Endothelial cell of umbilical vein (primary cell): ENCODE results near the gene BABAM2. TPM values are rescaled to one million over a fixed set of nuclear protein-coding genes. Genes with fewer than 3 reads are reported as not detected.

Source experiments
- BruUV-seq: library from RNA; stranded (reverse); fragments of 400-500 nt; replicated peaks from 2 replicates; lab custom pipeline; 2021; lab: Mats Ljungman, UMichigan
- CTCF ChIA-PET: fragments of 300-600, 350-600 bp; sonication (Branson Sonifier 250); formaldehyde crosslinking; loops from one replicate; lab custom pipeline; 2021; ENCODE audit warnings: antibody characterized with exemption, inconsistent platforms; lab: Charles Lee
- POLR2A ChIA-PET: fragments of 300-600, 350-600 bp; sonication (Branson Sonifier 250); formaldehyde crosslinking; loops from one replicate; lab custom pipeline; 2021; ENCODE audit warnings: antibody characterized with exemption, inconsistent platforms; lab: Charles Lee
- DNase-seq: peaks from one replicate; pipeline ENCODE4 v3.0.0-alpha.2; 2011; ENCODE audit warnings: low read depth, low spot score
- FAIRE-seq: peaks from 2 replicates; lab custom pipeline; 2011; peaks lifted over from hg19 to GRCh38; lab: Jason Lieb, UNC
- H2AFZ ChIP-seq: 2 replicates; pipeline ENCODE4 v1.6.0; 2012; ENCODE audit warnings: low read depth, low read length, control low read depth, inconsistent platforms
- H3K27ac ChIP-seq: 2 replicates; pipeline ENCODE4 v1.5.1; 2011; ENCODE audit warnings: low read depth, mild to moderate bottlenecking, control low read depth, low read length, moderate library complexity; ENCODE audit not compliant: insufficient read depth
- H3K27me3 ChIP-seq, 2 experiments: 2 replicates each; pipeline versions ENCODE4 v1.6.0 to v1.6.1; 2011; ENCODE audit warnings: low read length in 2 of 2, mixed read lengths in 1 of 2; ENCODE audit not compliant: control insufficient read depth in 2 of 2, insufficient read depth in 2 of 2
- H3K36me3 ChIP-seq, 2 experiments: 2 replicates in 1 of 2; 3 replicates in 1 of 2; pipeline ENCODE4 v1.5.1; 2011; ENCODE audit warnings: low read length in 2 of 2, mild to moderate bottlenecking in 1 of 2, moderate library complexity in 1 of 2; ENCODE audit not compliant: control insufficient read depth in 2 of 2, insufficient read depth in 2 of 2; ENCODE audit errors: extremely low read depth in 1 of 2
- H3K4me1 ChIP-seq: 3 replicates; pipeline ENCODE4 v1.5.1; 2011; ENCODE audit warnings: mild to moderate bottlenecking, low read length; ENCODE audit not compliant: control insufficient read depth, insufficient read depth; ENCODE audit errors: extremely low read depth
- H3K4me2 ChIP-seq: 2 replicates; pipeline ENCODE4 v1.6.1; 2011; ENCODE audit warnings: low read length, control low read depth, mixed read lengths; ENCODE audit not compliant: insufficient read depth
- H3K4me3 ChIP-seq, 3 experiments: fragments of 200-600 bp in 1 of 3; sonication (generic), shearing (Covaris generic) in 1 of 3; replicated peaks in 1 of 3; 2 replicates each; pipeline ENCODE4 v1.5.1; 2011 to 2016; ENCODE audit warnings: control low read depth in 3 of 3, low read length in 3 of 3, mild to moderate bottlenecking in 2 of 3, inconsistent platforms in 1 of 3, low read depth in 1 of 3, moderate library complexity in 1 of 3; ENCODE audit not compliant: insufficient read depth in 1 of 3
- H3K79me2 ChIP-seq: 2 replicates; pipeline ENCODE4 v1.6.0; 2012; ENCODE audit warnings: low read length, inconsistent platforms; ENCODE audit not compliant: control insufficient read depth, insufficient read depth
- H3K9ac ChIP-seq: replicated peaks from 2 replicates; pipeline ENCODE3; 2011; ENCODE audit warnings: low read length, control low read depth; ENCODE audit not compliant: insufficient read depth; ENCODE audit errors: extremely low read depth
- H3K9me1 ChIP-seq: replicated peaks from 3 replicates; pipeline ENCODE4 v1.6.0; 2011; ENCODE audit warnings: mild to moderate bottlenecking, low read length; ENCODE audit not compliant: control insufficient read depth, insufficient read depth; ENCODE audit errors: extremely low read depth
- H3K9me3 ChIP-seq: replicated peaks from 2 replicates; pipeline ENCODE4 v1.5.1; 2012; ENCODE audit warnings: low read length, inconsistent platforms; ENCODE audit not compliant: control insufficient read depth, insufficient read depth
- H4K20me1 ChIP-seq: replicated peaks from 2 replicates; pipeline ENCODE3; 2011; ENCODE audit warnings: mild to moderate bottlenecking, low read length; ENCODE audit not compliant: control insufficient read depth, insufficient read depth; ENCODE audit errors: extremely low read depth
- CTCF ChIP-seq, 2 donors: IDR thresholded peaks; 1 replicate in 1 of 2; 2 replicates in 1 of 2; pipeline ENCODE4 v1.5.1; 2011; ENCODE audit warnings: low read length in 2 of 2, mild to moderate bottlenecking in 2 of 2, moderate library complexity in 2 of 2, control low read depth in 1 of 2, inconsistent platforms in 1 of 2, low read depth in 1 of 2; ENCODE audit not compliant: insufficient read depth in 1 of 2; ENCODE audit errors: extremely low read depth in 1 of 2
- EZH2 ChIP-seq: IDR thresholded peaks from 2 replicates; pipeline ENCODE4 v1.6.1; 2012; ENCODE audit warnings: borderline replicate concordance, low read depth, mild to moderate bottlenecking, moderate library complexity, low read length, inconsistent platforms; ENCODE audit not compliant: severe bottlenecking
- FOS ChIP-seq: IDR thresholded peaks from 2 replicates; pipeline ENCODE4 v1.6.1; 2011; ENCODE audit warnings: mild to moderate bottlenecking, low read length, moderate library complexity, borderline replicate concordance; ENCODE audit not compliant: insufficient read depth
- GATA2 ChIP-seq: IDR thresholded peaks from 2 replicates; pipeline ENCODE4 v1.7.0; 2011; ENCODE audit warnings: low read depth, mild to moderate bottlenecking, moderate library complexity, mixed read lengths, low read length; ENCODE audit not compliant: insufficient read length, insufficient read depth
- JUN ChIP-seq: IDR thresholded peaks from 2 replicates; pipeline ENCODE4 v1.6.1; 2011; ENCODE audit warnings: borderline replicate concordance, low read depth; ENCODE audit not compliant: insufficient read length, insufficient read depth
- MAX ChIP-seq: IDR thresholded peaks from 2 replicates; pipeline ENCODE4 v1.6.1; 2011; ENCODE audit not compliant: insufficient read depth, insufficient read length
- MYC ChIP-seq: IDR thresholded peaks from one replicate; pipeline ENCODE4 v1.6.1; 2011; ENCODE audit warnings: mild to moderate bottlenecking, low read depth, low read length
- POLR2A ChIP-seq: IDR thresholded peaks from 2 replicates; pipeline ENCODE4 v1.6.1; 2012; ENCODE audit warnings: low read depth, mild to moderate bottlenecking, control low read depth, low read length
- POLR2AphosphoS5 ChIP-seq: IDR thresholded peaks from 2 replicates; pipeline ENCODE4 v1.6.1; 2012; ENCODE audit warnings: low read depth, mild to moderate bottlenecking, control low read depth, low read length, moderate library complexity; ENCODE audit not compliant: insufficient read depth
- dilution Hi-C: fragments of 300-500 bp; cut with MboI; formaldehyde crosslinking; loops from one replicate; pipeline ENCODE4 v1.15.0; 2019; ENCODE audit warnings: low sequenced_read_pairs; ENCODE audit not compliant: extremely low pct_ligation_motif_present
- intact Hi-C: fragments of 100-400 bp; cut with micrococcal nuclease; formaldehyde crosslinking; loops from one replicate; pipeline ENCODE4 v1.10.0; 2022
- polyA plus RNA-seq, 4 experiments: library from polyadenylated mRNA; depleted of rRNA in 3 of 4; stranded (reverse) in 3 of 4; unstranded in 1 of 4; fragments of >200 nt; gene quantifications; 2 replicates each; pipeline versions ENCODE4 v1.2.1 to v1.2.3, GENCODE V29; 2011 to 2012; ENCODE audit warnings: missing spikeins in 1 of 4
- total RNA-seq: library from RNA; stranded (reverse); gene quantifications from 2 replicates; pipeline ENCODE4 v1.2.3, GENCODE V29; 2021

BABAM2 gene
- total and polyA plus RNA-seq, 2 donors (not counting 3 experiments of a cell fraction or from before 2014, with no cell fraction given) = 19.9 to 27.6 TPM

DNA sequence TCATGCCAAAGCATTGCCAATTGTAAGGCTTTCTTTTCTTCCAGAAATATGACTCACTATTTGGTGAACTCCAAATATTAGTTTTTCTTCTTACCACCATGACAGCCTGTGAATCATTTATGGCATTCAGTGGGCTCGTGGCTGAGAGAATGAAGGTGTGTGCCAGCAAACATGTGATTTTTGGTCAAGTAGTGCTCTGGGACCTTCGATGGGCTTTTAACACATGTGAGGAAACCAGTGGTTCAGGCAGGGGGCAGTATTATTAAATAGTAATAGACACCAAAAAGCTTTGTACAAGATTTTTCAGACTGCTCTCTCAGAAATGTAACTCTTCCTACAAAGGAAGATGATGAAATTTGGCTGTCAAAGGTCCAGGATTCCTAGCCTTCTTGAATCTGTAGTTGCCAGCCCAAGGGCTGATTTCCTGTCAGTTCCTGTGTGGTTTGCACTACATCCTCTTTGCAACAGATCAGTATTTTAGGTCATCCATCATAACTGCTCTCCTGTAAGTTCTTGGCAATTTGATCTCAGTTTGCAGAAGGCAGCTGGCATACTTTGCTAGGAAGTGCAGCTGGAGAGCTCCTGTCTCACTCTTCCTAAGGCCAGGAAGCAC, 64.3 kb downstream of the BABAM2 start:
- Histone ChIP-seq H3K27me3 (no peaks in the 10 kb centered on the region), H3K4me2 (peak overlapping the region; percentile 82), H3K4me3 (no peak overlapping the region), H3K9ac (peak overlapping the region; percentile 90), H3K36me3 (no peaks in the 10 kb centered on the region), H3K9me1 (no peaks in the 10 kb centered on the region), H3K79me2 (no peaks in the 10 kb centered on the region), H4K20me1 (no peaks in the 10 kb centered on the region), H3K9me3 (no peaks in the 10 kb centered on the region), H3K4me1 (peaks cover 47% of the 10 kb centered on the region), H2AFZ (no peak overlapping the region), H3K27ac (peak overlapping the region; percentile 95)
- BruUV-seq = no TSS peak
- ChIA-PET POLR2A (interaction anchor here (0.6 to 1.7 kb wide), 7 partner anchors 10 to 442 kb away, joined by 3 to 5 read pairs (median 3); partner anchors contain the start of genes BABAM2 and FOSL2), CTCF (interaction anchor here (0.7 to 2.6 kb wide), 24 partner anchors 10 to 452 kb away, joined by 3 to 11 read pairs (median 4); no protein-coding TSS in a partner anchor)
- dilution Hi-C loops (no loop called here), intact Hi-C loops (loop anchor here (1.0 to 2.0 kb wide), 20 partner anchors 23 to 497 kb away; partner anchors contain the start of genes BABAM2, FOSL2, MRPL33 and RBKS)
- TF ChIP-seq GATA2 = peak; percentile 96
- peak; percentile 58 for TF ChIP-seq MAX
- TF ChIP-seq POLR2AphosphoS5 = peak; percentile 99
- no peak for TF ChIP-seq MYC
- TF ChIP-seq CTCF (IDR thresholded peaks at IDR 0.05; ENCODE audit: extremely low read depth in 1 of 2, insufficient read depth in 1 of 2, low read depth in 1 of 2, low read length in 2 of 2) = peak; percentile 33 to 37
- no peak for TF ChIP-seq EZH2
- TF ChIP-seq JUN = peak; percentile 67
- TF ChIP-seq POLR2A = peak; percentile 94
- TF ChIP-seq FOS = peak; percentile 56
- DNase-seq (peak; percentile 99), FAIRE-seq (peak; percentile 98)
